Activated gamma-delta T cell treated with Interleukin-2 at 50 U/mL for 16 hours (primary cell): ENCODE measurements around the gene MATK.

Source experiments
- DNase-seq: peaks from one replicate; pipeline ENCODE4 v3.0.0-alpha.2; 2020

The MATK gene

GRCh38 chr19:3746371-3747056, 39.7 kb downstream of the MATK start:
- DNase-seq: no peak

DNA sequence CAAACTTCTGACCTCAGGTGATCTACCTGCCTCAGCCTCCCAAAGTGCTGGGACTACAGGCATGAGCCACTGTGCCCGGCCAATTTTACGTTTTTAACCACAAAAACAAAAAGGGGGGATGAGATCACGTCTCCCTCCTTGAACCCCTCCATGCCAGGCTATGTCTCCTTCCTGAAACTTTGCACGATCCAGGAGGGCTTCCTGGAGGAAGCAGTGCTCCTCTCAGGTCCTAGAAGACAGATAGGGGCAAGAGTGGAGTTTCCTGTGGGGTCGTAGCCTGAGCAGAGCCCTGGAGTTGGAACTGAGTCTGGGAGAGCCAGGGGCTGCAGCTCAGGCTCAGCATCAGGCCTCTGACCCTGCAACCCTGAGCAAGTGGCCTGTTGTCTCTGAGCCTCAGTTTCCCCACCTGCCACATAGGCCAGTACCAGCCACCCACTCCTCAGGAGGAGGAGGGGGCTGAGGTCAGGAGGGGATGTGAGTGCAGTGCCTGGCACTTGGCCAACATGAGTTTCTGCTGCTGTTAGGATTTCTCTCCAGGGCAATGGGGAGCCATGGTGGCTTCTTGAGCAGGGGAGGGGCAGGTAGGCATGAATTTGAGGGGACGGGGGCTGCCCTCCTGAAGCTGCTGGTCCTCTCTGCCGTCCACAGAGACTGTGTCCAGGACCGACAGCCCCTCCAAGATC, 40.7 kb downstream of the MATK start:
- DNase-seq: no peak

GRCh38 chr19:3743486-3743885, 42.7 kb downstream of the MATK start:
- no peak for DNase-seq

- no peak for DNase-seq
Observed at GRCh38 chr19:3740431-3740830, 45.8 kb downstream of the MATK start.

- no peak for DNase-seq
Observed at GRCh38 chr19:3738477-3739220, 47.5 kb downstream of the MATK start.

- DNase-seq: no peak
Observed at GRCh38 chr19:3737487-3738205, 48.5 kb downstream of the MATK start.

- DNase-seq: no peak
Observed at GRCh38 chr19:3736106-3736724, 50.0 kb downstream of the MATK start.

DNA sequence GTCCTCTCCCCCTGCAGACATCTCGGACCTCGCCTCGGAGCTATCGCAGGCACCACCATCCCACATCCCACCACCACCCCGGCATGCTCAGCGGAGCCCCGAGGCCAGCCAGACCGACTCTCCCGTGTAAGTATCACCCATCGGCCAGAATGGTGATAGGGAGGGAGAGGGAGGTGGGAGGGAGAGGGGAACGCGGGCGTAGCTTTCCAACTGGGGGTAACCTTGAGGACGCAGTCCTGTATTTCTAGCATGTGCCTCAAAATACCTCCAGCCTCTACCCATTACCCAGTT, 51.9 kb downstream of the MATK start:
- DNase-seq: no peak

GRCh38 chr19:3733549-3734309, 52.5 kb downstream of the MATK start:
- no peak for DNase-seq

- DNase-seq: no peak
Observed at GRCh38 chr19:3732108-3732507, 54.1 kb downstream of the MATK start.

DNA sequence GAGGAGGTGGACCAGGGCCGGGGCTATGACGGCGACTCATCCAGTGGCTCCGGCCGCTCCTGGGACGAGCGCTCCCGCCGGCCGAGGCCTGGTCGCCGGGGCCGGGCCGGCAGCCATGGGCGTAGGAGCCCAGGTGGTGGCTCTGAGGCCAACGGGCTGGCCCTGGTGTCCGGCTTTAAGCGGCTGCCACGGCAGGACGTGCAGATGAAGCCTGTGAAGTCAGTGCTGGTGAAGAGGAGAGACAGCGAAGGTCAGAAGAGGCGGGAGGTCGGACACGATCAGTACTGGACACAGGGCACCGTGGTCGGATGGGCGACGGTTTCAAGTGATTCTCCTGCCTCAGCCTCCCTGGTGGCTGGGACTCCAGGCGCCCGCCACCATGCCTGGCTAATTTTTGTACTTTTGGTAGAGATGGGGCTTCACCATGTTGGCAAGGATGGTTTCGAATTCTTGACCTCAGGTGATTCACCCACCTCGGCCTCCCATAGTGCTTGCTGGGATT, 55.7 kb downstream of the MATK start:
- no peak for DNase-seq
